Naive thymus-derived CD8-positive, alpha-beta T cell (primary cell): ENCODE data around the gene RHCG. TPM values are rescaled to one million over a fixed set of nuclear protein-coding genes. Genes with fewer than 3 reads are reported as not detected.

Experiments used
- ATAC-seq, 2 donors: fragments of 150-1000 bp; cut with Tn5 transposase in 1 of 2; sonication (Bioruptor Pico), chemical (Tn5 transposase) in 1 of 2; 1 replicate in 1 of 2; 2 replicates in 1 of 2; pipeline ENCODE4 v1.10.0; 2021; ENCODE audit warnings: mild to moderate bottlenecking in 2 of 2, moderate library complexity in 2 of 2
- POLR2A ChIA-PET: fragments of 350-600 bp; sonication (Branson Sonifier 250); formaldehyde crosslinking; loops from one replicate; lab custom pipeline; 2021; ENCODE audit warnings: antibody characterized with exemption; lab: Charles Lee
- DNase-seq, 10 donors: peaks; one replicate each; pipeline versions ENCODE4 v3.0.0 to v3.0.0-alpha.2; 2020 to 2022
- H3K27ac Mint-ChIP-seq, 10 donors: one replicate each; pipeline ENCODE4 v1.8.0; 2020 to 2022; ENCODE audit warnings: mild to moderate bottlenecking in 10 of 10, mixed read lengths in 10 of 10, moderate library complexity in 4 of 10, inconsistent platforms in 1 of 10
- H3K27me3 Mint-ChIP-seq, 5 donors: one replicate each; pipeline ENCODE4 v1.8.0; 2021 to 2022; ENCODE audit warnings: mixed read lengths in 5 of 5
- H3K36me3 Mint-ChIP-seq, 3 donors: one replicate each; pipeline ENCODE4 v1.8.0; 2020 to 2022; ENCODE audit warnings: mixed read lengths in 3 of 3, mild to moderate bottlenecking in 2 of 3, inconsistent platforms in 1 of 3
- H3K4me1 Mint-ChIP-seq, 4 donors: one replicate each; pipeline ENCODE4 v1.8.0; 2021 to 2022; ENCODE audit warnings: mixed read lengths in 4 of 4
- H3K4me3 Mint-ChIP-seq, 10 donors: one replicate each; pipeline ENCODE4 v1.8.0; 2020 to 2022; ENCODE audit warnings: mild to moderate bottlenecking in 10 of 10, mixed read lengths in 10 of 10, moderate library complexity in 6 of 10, inconsistent platforms in 1 of 10
- H3K9me3 Mint-ChIP-seq, 9 donors: one replicate each; pipeline ENCODE4 v1.8.0; 2020 to 2022; ENCODE audit warnings: mixed read lengths in 9 of 9, mild to moderate bottlenecking in 3 of 9, inconsistent platforms in 1 of 9, moderate library complexity in 1 of 9
- polyA plus RNA-seq, 3 donors: library from polyadenylated mRNA; unstranded; fragments of 300-500 nt; fragmentation: Illumina TruSeq; gene quantifications; one replicate each; pipeline ENCODE4 v1.2.3, GENCODE V29; 2021
- total RNA-seq, 8 experiments: library from RNA in 2 of 8; stranded (reverse) in 2 of 8; gene quantifications; one replicate each; pipeline ENCODE4 v1.2.3 and lab custom pipeline; 2021 to 2026

RHCG gene
- total and polyA plus RNA-seq, 5 experiments from 2014 or later: not detected

- H3K9me3 Mint-ChIP-seq: no peaks in the 10 kb centered on the region
- H3K36me3 Mint-ChIP-seq: no peaks in the 10 kb centered on the region
- DNase-seq (no peak), ATAC-seq (no peak)
- H3K27ac Mint-ChIP-seq: no peak overlapping the region
- peaks cover 0 to 9% (median 0%) of the 10 kb centered on the region in 4 donors for H3K4me1 Mint-ChIP-seq
- H3K27me3 Mint-ChIP-seq: peaks cover 12 to 72% (median 46%) of the 10 kb centered on the region in 5 donors
- H3K4me3 Mint-ChIP-seq: no peak overlapping the region
- POLR2A ChIA-PET: no interaction called here
Observed at GRCh38 chr15:89445518-89445917, 50.9 kb downstream of the RHCG start.

- Mint-ChIP-seq H3K9me3 (no peaks in the 10 kb centered on the region), H3K27me3 (peaks cover 10 to 70% (median 46%) of the 10 kb centered on the region in 5 donors), H3K4me3 (no peak overlapping the region), H3K4me1 (peaks cover 0 to 9% (median 0%) of the 10 kb centered on the region in 4 donors), H3K36me3 (no peaks in the 10 kb centered on the region), H3K27ac (no peak overlapping the region)
- POLR2A ChIA-PET: no interaction called here
- DNase-seq (no peak), ATAC-seq (no peak)
Observed at GRCh38 chr15:89444241-89445225, 51.9 kb downstream of the RHCG start.

GRCh38 chr15:89443581-89443980, 52.8 kb downstream of the RHCG start:
- DNase-seq (no peak), ATAC-seq (no peak)
- Mint-ChIP-seq H3K27ac (no peak overlapping the region), H3K4me3 (no peak overlapping the region), H3K9me3 (no peaks in the 10 kb centered on the region), H3K36me3 (no peaks in the 10 kb centered on the region), H3K27me3 (peaks cover 11 to 72% (median 43%) of the 10 kb centered on the region in 5 donors), H3K4me1 (peaks cover 0 to 9% (median 0%) of the 10 kb centered on the region in 4 donors)
- POLR2A ChIA-PET: no interaction called here

- Mint-ChIP-seq H3K27me3 (peaks cover 8 to 72% (median 38%) of the 10 kb centered on the region in 5 donors), H3K27ac (no peak overlapping the region), H3K36me3 (no peaks in the 10 kb centered on the region), H3K4me1 (peaks cover 0 to 9% (median 0%) of the 10 kb centered on the region in 4 donors), H3K4me3 (no peak overlapping the region), H3K9me3 (no peaks in the 10 kb centered on the region)
- POLR2A ChIA-PET: interaction anchor here (0.6 kb wide), 1 partner anchor 196 kb away, joined by 4 read pairs; no protein-coding TSS in a partner anchor
- ATAC-seq: no peak
- DNase-seq: no peak
Observed at GRCh38 chr15:89442671-89443307, 53.6 kb downstream of the RHCG start.

- H3K36me3 Mint-ChIP-seq: no peaks in the 10 kb centered on the region
- H3K4me1 Mint-ChIP-seq: peaks cover 0 to 9% (median 0%) of the 10 kb centered on the region in 4 donors
- ATAC-seq: no peak
- POLR2A ChIA-PET: interaction anchor here (0.6 kb wide), 1 partner anchor 196 kb away, joined by 4 read pairs; no protein-coding TSS in a partner anchor
- no peak overlapping the region for H3K27ac Mint-ChIP-seq
- H3K9me3 Mint-ChIP-seq: no peaks in the 10 kb centered on the region
- DNase-seq: no peak
- peaks cover 8 to 72% (median 33%) of the 10 kb centered on the region in 5 donors for H3K27me3 Mint-ChIP-seq
- H3K4me3 Mint-ChIP-seq: no peak overlapping the region
Observed at GRCh38 chr15:89442155-89442554, 54.2 kb downstream of the RHCG start.

- Mint-ChIP-seq H3K36me3 (no peaks in the 10 kb centered on the region), H3K9me3 (no peaks in the 10 kb centered on the region), H3K27ac (peak overlapping the region in 1 of 10 donors; percentile 49), H3K4me3 (peak overlapping the region in 1 of 10 donors; percentile 75), H3K27me3 (peaks cover 8 to 72% (median 36%) of the 10 kb centered on the region in 5 donors), H3K4me1 (peaks cover 0 to 9% (median 0%) of the 10 kb centered on the region in 4 donors)
- POLR2A ChIA-PET: no interaction called here
- ATAC-seq (no peak), DNase-seq (peak in 1 of 10 donors; percentile 40)
Observed at GRCh38 chr15:89441295-89441812, 55.0 kb downstream of the RHCG start.

- Mint-ChIP-seq H3K9me3 (no peaks in the 10 kb centered on the region), H3K36me3 (no peaks in the 10 kb centered on the region), H3K4me3 (no peak overlapping the region), H3K27me3 (peaks cover 10 to 65% (median 23%) of the 10 kb centered on the region in 5 donors), H3K4me1 (peaks cover 0 to 9% (median 0%) of the 10 kb centered on the region in 4 donors), H3K27ac (no peak overlapping the region)
- POLR2A ChIA-PET: no interaction called here
- no peak for ATAC-seq
- no peak for DNase-seq
Observed at GRCh38 chr15:89439764-89440163, 56.6 kb downstream of the RHCG start.

- Mint-ChIP-seq H3K36me3 (no peaks in the 10 kb centered on the region), H3K9me3 (no peaks in the 10 kb centered on the region), H3K4me3 (no peak overlapping the region), H3K27me3 (peaks cover 11 to 65% (median 26%) of the 10 kb centered on the region in 5 donors), H3K4me1 (peaks cover 0 to 7% (median 0%) of the 10 kb centered on the region in 4 donors), H3K27ac (peak overlapping the region in 1 of 10 donors; percentile 24)
- no peak for DNase-seq
- no peak for ATAC-seq
- POLR2A ChIA-PET: no interaction called here
Observed at GRCh38 chr15:89436560-89437311, 59.6 kb downstream of the RHCG start.

- Mint-ChIP-seq H3K27me3 (peaks cover 10 to 67% (median 28%) of the 10 kb centered on the region in 5 donors), H3K9me3 (no peaks in the 10 kb centered on the region), H3K27ac (no peak overlapping the region), H3K36me3 (peaks cover 0 to under 1% (median 0%) of the 10 kb centered on the region in 3 donors), H3K4me3 (no peak overlapping the region), H3K4me1 (peaks cover 4 to 5% (median 4%) of the 10 kb centered on the region in 4 donors)
- POLR2A ChIA-PET: no interaction called here
- no peak for DNase-seq
- no peak for ATAC-seq
Observed at GRCh38 chr15:89435362-89435761, 61.0 kb downstream of the RHCG start.

- H3K27me3 Mint-ChIP-seq: peaks cover 13 to 64% (median 32%) of the 10 kb centered on the region in 5 donors
- ATAC-seq (no peak), DNase-seq (no peak)
- H3K36me3 Mint-ChIP-seq: peaks cover 0 to 2% (median 0%) of the 10 kb centered on the region in 3 donors
- H3K27ac Mint-ChIP-seq: no peak overlapping the region
- peaks cover 5 to 8% (median 5%) of the 10 kb centered on the region in 4 donors for H3K4me1 Mint-ChIP-seq
- no peak overlapping the region for H3K4me3 Mint-ChIP-seq
- POLR2A ChIA-PET: no interaction called here
- H3K9me3 Mint-ChIP-seq: no peaks in the 10 kb centered on the region
Observed at GRCh38 chr15:89433686-89434085, 62.7 kb downstream of the RHCG start.

- H3K36me3 Mint-ChIP-seq: peaks cover 0 to 2% (median 0%) of the 10 kb centered on the region in 3 donors
- peaks cover 14 to 34% (median 26%) of the 10 kb centered on the region in 5 donors for H3K27me3 Mint-ChIP-seq
- DNase-seq: peak; percentile 63 to 88 (median 82)
- peak overlapping the region in 2 of 10 donors; percentile 11 to 72 for H3K27ac Mint-ChIP-seq
- ATAC-seq: peak; percentile 93 to 99
- H3K4me3 Mint-ChIP-seq: peak overlapping the region; percentile 73 to 86 (median 82)
- POLR2A ChIA-PET: no interaction called here
- peaks cover 5 to 8% (median 5%) of the 10 kb centered on the region in 4 donors for H3K4me1 Mint-ChIP-seq
- H3K9me3 Mint-ChIP-seq: no peaks in the 10 kb centered on the region
Observed at GRCh38 chr15:89430530-89431341, 65.6 kb downstream of the RHCG start.
